ENCODE measurements around the gene PDZD2.

DNA sequence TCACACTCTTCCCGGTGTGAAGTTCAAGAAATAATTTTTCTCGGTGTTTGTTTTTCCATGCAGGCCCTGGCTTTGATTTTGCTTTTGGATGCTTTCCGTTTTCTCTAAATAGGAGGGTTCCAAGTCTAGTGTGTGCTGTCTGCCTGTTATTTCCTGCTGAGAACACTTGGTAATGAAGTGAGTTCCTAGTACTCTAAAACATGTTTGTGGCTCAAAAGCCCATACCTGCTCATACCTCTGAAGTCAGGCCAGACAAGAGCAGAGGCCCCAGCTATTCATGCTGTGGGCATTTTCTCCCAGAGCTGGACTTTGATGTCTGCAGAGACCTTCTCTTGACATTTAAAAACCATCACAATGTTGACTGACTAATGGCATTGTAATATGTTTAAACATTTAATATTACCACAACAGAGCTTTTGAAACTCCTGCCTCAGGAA, 324.0 kb downstream of the PDZD2 start:
- TF ChIP-seq, protein P1, sequence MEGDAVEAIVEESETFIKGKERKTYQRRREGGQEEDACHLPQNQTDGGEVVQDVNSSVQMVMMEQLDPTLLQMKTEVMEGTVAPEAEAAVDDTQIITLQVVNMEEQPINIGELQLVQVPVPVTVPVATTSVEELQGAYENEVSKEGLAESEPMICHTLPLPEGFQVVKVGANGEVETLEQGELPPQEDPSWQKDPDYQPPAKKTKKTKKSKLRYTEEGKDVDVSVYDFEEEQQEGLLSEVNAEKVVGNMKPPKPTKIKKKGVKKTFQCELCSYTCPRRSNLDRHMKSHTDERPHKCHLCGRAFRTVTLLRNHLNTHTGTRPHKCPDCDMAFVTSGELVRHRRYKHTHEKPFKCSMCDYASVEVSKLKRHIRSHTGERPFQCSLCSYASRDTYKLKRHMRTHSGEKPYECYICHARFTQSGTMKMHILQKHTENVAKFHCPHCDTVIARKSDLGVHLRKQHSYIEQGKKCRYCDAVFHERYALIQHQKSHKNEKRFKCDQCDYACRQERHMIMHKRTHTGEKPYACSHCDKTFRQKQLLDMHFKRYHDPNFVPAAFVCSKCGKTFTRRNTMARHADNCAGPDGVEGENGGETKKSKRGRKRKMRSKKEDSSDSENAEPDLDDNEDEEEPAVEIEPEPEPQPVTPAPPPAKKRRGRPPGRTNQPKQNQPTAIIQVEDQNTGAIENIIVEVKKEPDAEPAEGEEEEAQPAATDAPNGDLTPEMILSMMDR (IDR thresholded peaks at IDR 0.05), result no peak
- TF ChIP-seq EP300 (IDR thresholded peaks at IDR 0.05), result no peak
- no peak for TF ChIP-seq POLR2A (IDR thresholded peaks at IDR 0.05)
